H1 (cell line): Measurements from ENCODE around the gene GTSE1. TPM values are rescaled to one million over a fixed set of nuclear protein-coding genes. Genes with fewer than 3 reads are reported as not detected.

ENCODE experiments used
- CTCF ChIA-PET: fragments of 300-600 bp; sonication (Branson Sonifier 250); formaldehyde crosslinking; loops from one replicate; lab custom pipeline; 2021; ENCODE audit not compliant: partially characterized antibody; lab: Charles Lee
- POLR2A ChIA-PET: fragments of 300-600 bp; sonication (Branson Sonifier 250); formaldehyde crosslinking; loops from one replicate; lab custom pipeline; 2021; ENCODE audit warnings: inconsistent platforms; ENCODE audit not compliant: partially characterized antibody; lab: Charles Lee
- DNase-seq, 2 experiments: peaks; one replicate each; pipeline versions ENCODE4 v3.0.0 to v3.0.0-alpha.2; 2010 to 2022; ENCODE audit warnings: low spot score in 2 of 2, low read depth in 1 of 2, mixed read lengths in 1 of 2
- FAIRE-seq: peaks from 2 replicates; lab custom pipeline; 2011; peaks lifted over from hg19 to GRCh38; lab: Jason Lieb, UNC
- H2AFZ ChIP-seq: 2 replicates; pipeline ENCODE4 v1.8.1; 2012; ENCODE audit warnings: low read length, inconsistent platforms
- H2AK5ac ChIP-seq: 2 replicates; pipeline ENCODE4 v1.6.1; 2013; ENCODE audit warnings: low read depth, low read length
- H2BK120ac ChIP-seq: replicated peaks from 2 replicates; pipeline ENCODE3; 2013; ENCODE audit warnings: low read depth, low read length, inconsistent platforms
- H2BK12ac ChIP-seq: 2 replicates; pipeline ENCODE4 v1.6.1; 2013; ENCODE audit warnings: low read depth, low read length
- H2BK15ac ChIP-seq: 2 replicates; pipeline ENCODE4 v1.6.1; 2013; ENCODE audit warnings: low read length
- H2BK20ac ChIP-seq: 2 replicates; pipeline ENCODE4 v1.6.1; 2013; ENCODE audit warnings: low read length
- H2BK5ac ChIP-seq: 2 replicates; pipeline ENCODE4 v1.6.1; 2013; ENCODE audit warnings: low read depth, low read length
- H3K14ac ChIP-seq: 2 replicates; pipeline ENCODE4 v1.6.1; 2013; ENCODE audit warnings: inconsistent platforms; ENCODE audit not compliant: insufficient read length
- H3K18ac ChIP-seq: 2 replicates; pipeline ENCODE4 v1.6.1; 2013; ENCODE audit warnings: low read length; ENCODE audit errors: extremely low read depth
- H3K23ac ChIP-seq: 2 replicates; pipeline ENCODE4 v1.6.1; 2013; ENCODE audit warnings: inconsistent platforms; ENCODE audit not compliant: insufficient read length
- H3K23me2 ChIP-seq: 2 replicates; pipeline ENCODE4 v1.6.1; 2013; ENCODE audit warnings: low read depth, low read length
- H3K27ac ChIP-seq: 2 replicates; pipeline ENCODE4 v1.6.1; 2011; ENCODE audit warnings: low read depth, low read length, inconsistent platforms
- H3K27me3 ChIP-seq, 4 experiments: replicated peaks in 1 of 4; 1 replicate in 1 of 4; 2 replicates in 3 of 4; pipeline versions ENCODE4 v1.6.1 to v1.8.1; 2011 to 2013; ENCODE audit warnings: low read length in 3 of 4, mild to moderate bottlenecking in 3 of 4, inconsistent platforms in 2 of 4, mixed read lengths in 2 of 4, moderate library complexity in 1 of 4; ENCODE audit not compliant: control insufficient read depth in 3 of 4, insufficient read depth in 3 of 4; ENCODE audit errors: extremely low read depth in 1 of 4
- H3K36me3 ChIP-seq, 4 experiments: 2 replicates each; pipeline versions ENCODE4 v1.6.1 to v1.8.1; 2011 to 2013; ENCODE audit warnings: mild to moderate bottlenecking in 4 of 4, low read length in 3 of 4, moderate library complexity in 2 of 4, control low read depth in 1 of 4, inconsistent platforms in 1 of 4; ENCODE audit not compliant: insufficient read depth in 4 of 4, control insufficient read depth in 2 of 4
- H3K4ac ChIP-seq: replicated peaks from 2 replicates; pipeline ENCODE3; 2013; ENCODE audit warnings: low read length, low read depth, mixed read lengths, inconsistent platforms; ENCODE audit not compliant: insufficient read length
- H3K4me1 ChIP-seq, 4 experiments: replicated peaks in 1 of 4; 1 replicate in 1 of 4; 2 replicates in 3 of 4; pipeline versions ENCODE4 v1.6.1 to v1.8.1; 2011 to 2013; ENCODE audit warnings: low read length in 3 of 4, inconsistent platforms in 2 of 4, mixed read lengths in 1 of 4; ENCODE audit not compliant: insufficient read depth in 4 of 4, control insufficient read depth in 3 of 4
- H3K4me2 ChIP-seq, 2 experiments: 2 replicates each; pipeline versions ENCODE4 v1.6.1 to v1.8.1; 2011 to 2013; ENCODE audit warnings: low read depth in 2 of 2, low read length in 2 of 2, control low read depth in 1 of 2, inconsistent platforms in 1 of 2, mild to moderate bottlenecking in 1 of 2; ENCODE audit not compliant: insufficient read depth in 1 of 2
- H3K4me3 ChIP-seq, 4 experiments: fragments of 200-600, 300-600 bp in 1 of 4; sonication (generic), shearing (Covaris generic), sonication (Bioruptor Twin) in 1 of 4; 2 replicates each; pipeline versions ENCODE4 v1.5.1 to v1.8.1; 2011 to 2016; ENCODE audit warnings: low read length in 4 of 4, low read depth in 3 of 4, control low read depth in 2 of 4, inconsistent platforms in 2 of 4, mild to moderate bottlenecking in 2 of 4, mixed read lengths in 1 of 4, moderate library complexity in 1 of 4; ENCODE audit not compliant: insufficient read depth in 2 of 4; ENCODE audit errors: extremely low read depth in 1 of 4
- H3K56ac ChIP-seq: replicated peaks from 2 replicates; pipeline ENCODE3; 2013; ENCODE audit warnings: low read depth, mild to moderate bottlenecking, mixed read lengths, low read length, inconsistent platforms; ENCODE audit not compliant: insufficient read length
- H3K79me1 ChIP-seq: 2 replicates; pipeline ENCODE4 v1.6.1; 2013; ENCODE audit warnings: low read depth, low read length, control low read depth
- H3K79me2 ChIP-seq, 2 experiments: 2 replicates each; pipeline versions ENCODE4 v1.6.1 to v1.8.1; 2012 to 2013; ENCODE audit warnings: low read length in 2 of 2, mild to moderate bottlenecking in 2 of 2, inconsistent platforms in 1 of 2; ENCODE audit not compliant: insufficient read depth in 2 of 2, control insufficient read depth in 1 of 2
- H3K9ac ChIP-seq, 4 experiments: replicated peaks in 1 of 4; 1 replicate in 1 of 4; 2 replicates in 3 of 4; pipeline versions ENCODE4 v1.6.1 to v1.8.1; 2011 to 2013; ENCODE audit warnings: low read depth in 3 of 4, low read length in 3 of 4, control low read depth in 2 of 4, mild to moderate bottlenecking in 2 of 4, moderate library complexity in 2 of 4, inconsistent platforms in 1 of 4; ENCODE audit errors: extremely low read depth in 1 of 4
- H3K9me3 ChIP-seq, 2 experiments: 2 replicates each; pipeline versions ENCODE4 v1.6.1 to v1.8.1; 2012 to 2013; ENCODE audit warnings: mild to moderate bottlenecking in 2 of 2, moderate library complexity in 2 of 2, control low read depth in 1 of 2, inconsistent platforms in 1 of 2, low read depth in 1 of 2, low read length in 1 of 2, mixed read lengths in 1 of 2; ENCODE audit not compliant: insufficient read depth in 2 of 2
- H4K20me1 ChIP-seq, 2 experiments: replicated peaks in 1 of 2; 2 replicates each; pipeline versions ENCODE3 to v1.8.1; 2011 to 2013; ENCODE audit warnings: inconsistent platforms in 2 of 2, low read length in 2 of 2, mild to moderate bottlenecking in 1 of 2; ENCODE audit not compliant: insufficient read depth in 2 of 2, control insufficient read depth in 1 of 2
- H4K5ac ChIP-seq: 2 replicates; pipeline ENCODE4 v1.6.1; 2013; ENCODE audit warnings: low read length, low read depth, mixed read lengths, inconsistent platforms; ENCODE audit not compliant: insufficient read length
- H4K8ac ChIP-seq: 2 replicates; pipeline ENCODE4 v1.8.0; 2013; ENCODE audit warnings: mild to moderate bottlenecking, moderate library complexity, low read length, inconsistent platforms; ENCODE audit not compliant: insufficient read depth; ENCODE audit errors: extremely low read depth
- H4K91ac ChIP-seq: replicated peaks from 2 replicates; pipeline ENCODE3; 2013; ENCODE audit warnings: low read length, mixed read lengths, inconsistent platforms; ENCODE audit not compliant: insufficient read length
- ASH2L ChIP-seq: fragments of 200-600, 300-600 bp; sonication (generic); IDR thresholded peaks from one replicate; pipeline ENCODE4 v1.7.1; 2017; ENCODE audit warnings: low read length
- BACH1 ChIP-seq: IDR thresholded peaks from 2 replicates; pipeline ENCODE4 v1.6.1; 2012; ENCODE audit warnings: low read length, improper control_type of control experiment
- CBX5 ChIP-seq: fragments of 300-800, 300-1000 bp; sonication (generic); IDR thresholded peaks from 2 replicates; pipeline ENCODE4 v1.7.1; 2016; ENCODE audit warnings: antibody characterized with exemption, low read length, low read depth
- CEBPB ChIP-seq: IDR thresholded peaks from 2 replicates; pipeline ENCODE4 v1.6.1; 2012; ENCODE audit warnings: low read depth, low read length
- CHD1 ChIP-seq: IDR thresholded peaks from 2 replicates; pipeline ENCODE4 v1.6.1; 2012; ENCODE audit warnings: low read depth, low read length, improper control_type of control experiment
- CREB1 ChIP-seq: IDR thresholded peaks from 2 replicates; pipeline ENCODE4 v1.6.1; 2012; ENCODE audit warnings: inconsistent platforms
- HDAC2 ChIP-seq, 2 experiments: fragments of 300-600 bp in 1 of 2; sonication (generic) in 1 of 2; IDR thresholded peaks; 2 replicates each; pipeline ENCODE4 v1.6.1; 2011 to 2012; ENCODE audit warnings: low read depth in 2 of 2, low read length in 2 of 2, mild to moderate bottlenecking in 2 of 2, moderate library complexity in 2 of 2, borderline replicate concordance in 1 of 2, inconsistent platforms in 1 of 2
- KDM1A ChIP-seq: fragments of 200-600, 300-600 bp; sonication (generic); IDR thresholded peaks from 2 replicates; pipeline ENCODE4 v1.7.1; 2016; ENCODE audit warnings: mild to moderate bottlenecking, low read length, borderline replicate concordance
- PHF8 ChIP-seq: fragments of 200-600 bp; sonication (generic); conservative IDR thresholded peaks from 2 replicates; pipeline ENCODE4 v1.7.1; 2012; ENCODE audit warnings: low read depth, mild to moderate bottlenecking, inconsistent platforms, low read length, moderate library complexity
- POLR2AphosphoS5 ChIP-seq: IDR thresholded peaks from 2 replicates; pipeline ENCODE4 v1.6.1; 2011; ENCODE audit warnings: low read depth, low read length
- RAD21 ChIP-seq, 2 experiments: IDR thresholded peaks in 1 of 2; conservative IDR thresholded peaks in 1 of 2; 2 replicates each; pipeline ENCODE4 v1.6.1; 2011; ENCODE audit warnings: low read depth in 2 of 2, low read length in 2 of 2, improper control_type of control experiment in 1 of 2, inconsistent platforms in 1 of 2, mild to moderate bottlenecking in 1 of 2, moderate library complexity in 1 of 2
- RXRA ChIP-seq: IDR thresholded peaks from 2 replicates; pipeline ENCODE4 v1.6.1; 2011; ENCODE audit warnings: low read depth, mild to moderate bottlenecking, low read length, moderate library complexity; ENCODE audit not compliant: insufficient read depth
- SUZ12 ChIP-seq: fragments of 200-600 bp; sonication (generic); IDR thresholded peaks from 2 replicates; pipeline ENCODE4 v1.6.1; 2012; ENCODE audit warnings: mild to moderate bottlenecking, inconsistent platforms, low read length, moderate library complexity, mixed read lengths
- TAF7 ChIP-seq: optimal IDR thresholded peaks from 2 replicates; pipeline ENCODE3; 2011; ENCODE audit warnings: low read depth, mild to moderate bottlenecking, inconsistent platforms, low read length, moderate library complexity, borderline replicate concordance
- YY1 ChIP-seq: IDR thresholded peaks from 2 replicates; pipeline ENCODE4 v1.6.1; 2011; ENCODE audit warnings: low read depth, mild to moderate bottlenecking, low read length
- WGBS, 2 experiments: shearing (Covaris generic) in 1 of 2; methylation state at CpG; one replicate each; pipeline versions ENCODE4 v1.1.6 to v1.1.7; 2013 to 2015; ENCODE audit warnings: low lambda C conversion rate in 2 of 2, mixed read lengths in 2 of 2, inconsistent platforms in 1 of 2, low coverage in 1 of 2, missing lambda C conversion rate in 1 of 2; ENCODE audit not compliant: insufficient replicate concordance in 2 of 2, insufficient coverage in 1 of 2, insufficient read length in 1 of 2; ENCODE audit errors: extremely low coverage in 1 of 2, missing lambda C conversion rate in 1 of 2; 5-methylcytosine and 5-hydroxymethylcytosine counted together
- polyA plus RNA-seq, 7 experiments: library from polyadenylated mRNA; depleted of rRNA in 3 of 7; stranded (reverse) in 5 of 7; unstranded in 2 of 7; fragments of >200 nt in 5 of 7; fragments of 200-250 nt in 2 of 7; gene quantifications; 1 replicate in 5 of 7; 2 replicates in 1 of 7; 4 replicates in 1 of 7; pipeline versions ENCODE4 v1.2.1 to v1.2.3, GENCODE V29; 2011 to 2013; ENCODE audit warnings: missing spikeins in 2 of 7, mixed read lengths in 2 of 7
- total RNA-seq: library from RNA; stranded (reverse); fragmentation: NEBNext Ultra II Directional; extraction: Animal tissue kit (Norgen Biotek cat#: 25700); gene quantifications from 2 replicates; pipeline ENCODE4 v1.2.1, GENCODE V29; 2021

The GTSE1 gene
- total and polyA plus RNA-seq, 2 of the 8 experiments (the other 6 are each of a cell fraction or from before 2014, with no cell fraction given) = 17.5 to 38.6 TPM

- H4K8ac ChIP-seq = no peak overlapping the region
- H4K91ac ChIP-seq = no peak overlapping the region
- peaks cover 9 to 35% of the 10 kb centered on the region in 2 experiments for H3K79me2 ChIP-seq
- H2AFZ ChIP-seq = no peak overlapping the region
- no peak overlapping the region for H2BK15ac ChIP-seq
- H3K56ac ChIP-seq = no peak overlapping the region
- no peak overlapping the region for H2BK20ac ChIP-seq
- TF ChIP-seq YY1 = no peak
- TF ChIP-seq CEBPB = no peak
- no peak for TF ChIP-seq HDAC2 (IDR thresholded peaks at IDR 0.05; ENCODE audit: borderline replicate concordance in 1 of 2, low read depth in 2 of 2, low read length in 2 of 2)
- no peak for TF ChIP-seq ASH2L
- TF ChIP-seq KDM1A = no peak
- TF ChIP-seq SUZ12 = no peak
- no peak for TF ChIP-seq POLR2AphosphoS5
- TF ChIP-seq BACH1 = no peak
- TF ChIP-seq RAD21 (IDR thresholded peaks at IDR 0.05 in 1 of 2, conservative IDR thresholded peaks at IDR 0.05 in 1 of 2; ENCODE audit: low read depth in 2 of 2, low read length in 2 of 2) = no peak
- TF ChIP-seq RXRA = no peak
- no peak for TF ChIP-seq CHD1
- TF ChIP-seq PHF8 = no peak
- TF ChIP-seq CREB1 = no peak
- TF ChIP-seq TAF7 = no peak
- TF ChIP-seq CBX5 = no peak
- H3K27me3 ChIP-seq = no peaks in the 10 kb centered on the region
- DNase-seq = no peak
- no peak overlapping the region for H2BK5ac ChIP-seq
- no peak overlapping the region for H2AK5ac ChIP-seq
- H2BK12ac ChIP-seq = no peak overlapping the region
- H3K4ac ChIP-seq = no peak overlapping the region
- H3K14ac ChIP-seq = no peak overlapping the region
- H3K9me3 ChIP-seq = no peaks in the 10 kb centered on the region
- H3K23ac ChIP-seq = no peak overlapping the region
- H3K36me3 ChIP-seq = peaks cover 15 to 51% (median 31%) of the 10 kb centered on the region in 4 experiments
- H4K20me1 ChIP-seq = peaks cover 7 to 13% of the 10 kb centered on the region in 2 experiments
- no peak overlapping the region for H4K5ac ChIP-seq
- no peak overlapping the region for H3K9ac ChIP-seq
- CTCF ChIA-PET = interaction anchor here (0.9 to 1.9 kb wide), 2 partner anchors 23 to 29 kb away, joined by 3 to 7 read pairs; no protein-coding TSS in a partner anchor
- POLR2A ChIA-PET = interaction anchor here (1.0 to 2.0 kb wide), 4 partner anchors 12 to 195 kb away, joined by 3 to 6 read pairs (median 3); no protein-coding TSS in a partner anchor
- peaks cover 12% of the 10 kb centered on the region for H3K79me1 ChIP-seq
- H3K4me1 ChIP-seq = peaks cover 0 to 4% (median 3%) of the 10 kb centered on the region in 4 experiments; a peak in 3 of 7 replicates
- WGBS, 2 experiments = 89% methylated on average over 8 of the region's 8 CpGs; no CpG with 5 or more reads in 1 of the 2 experiments
- no peak for FAIRE-seq
- H3K4me3 ChIP-seq = no peak overlapping the region
- H3K4me2 ChIP-seq = no peak overlapping the region
- H3K27ac ChIP-seq = no peak overlapping the region
- no peak overlapping the region for H3K18ac ChIP-seq
- no peak overlapping the region for H2BK120ac ChIP-seq
- H3K23me2 ChIP-seq = 0 out of 2 replicates have a peak, but pooled peaks cover 2% of the 10 kb centered on the region
Observed at GRCh38 chr22:46338636-46339035, 42.0 kb downstream of the GTSE1 start.
